Measurements from ENCODE around the gene FBXL17. TPM values are rescaled to one million over a fixed set of nuclear protein-coding genes. Genes with fewer than 3 reads are reported as not detected.

FBXL17 gene
- total RNA-seq, 4 donors from 2014 or later, result 10.9 to 19.8 (median 15.0) TPM

DNA sequence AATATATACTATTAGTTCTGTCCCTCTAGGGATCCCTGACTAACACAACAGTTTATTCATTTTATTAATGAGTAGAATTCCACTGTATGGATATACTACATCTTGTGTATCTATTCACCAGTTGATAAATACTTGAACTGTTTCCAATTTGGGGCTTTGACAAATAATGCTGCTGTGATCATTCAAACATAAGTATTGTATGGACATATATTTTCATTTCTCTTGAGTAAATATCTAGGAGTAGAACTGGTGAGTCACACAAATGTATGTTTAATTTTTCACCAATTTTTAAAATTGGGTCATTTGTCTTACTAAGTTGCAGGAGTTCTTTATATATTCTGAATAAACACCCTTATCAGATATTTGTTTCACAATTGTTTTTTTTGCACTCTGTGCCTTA, 149.1 kb downstream of the FBXL17 start:
- TF ChIP-seq, protein P1, sequence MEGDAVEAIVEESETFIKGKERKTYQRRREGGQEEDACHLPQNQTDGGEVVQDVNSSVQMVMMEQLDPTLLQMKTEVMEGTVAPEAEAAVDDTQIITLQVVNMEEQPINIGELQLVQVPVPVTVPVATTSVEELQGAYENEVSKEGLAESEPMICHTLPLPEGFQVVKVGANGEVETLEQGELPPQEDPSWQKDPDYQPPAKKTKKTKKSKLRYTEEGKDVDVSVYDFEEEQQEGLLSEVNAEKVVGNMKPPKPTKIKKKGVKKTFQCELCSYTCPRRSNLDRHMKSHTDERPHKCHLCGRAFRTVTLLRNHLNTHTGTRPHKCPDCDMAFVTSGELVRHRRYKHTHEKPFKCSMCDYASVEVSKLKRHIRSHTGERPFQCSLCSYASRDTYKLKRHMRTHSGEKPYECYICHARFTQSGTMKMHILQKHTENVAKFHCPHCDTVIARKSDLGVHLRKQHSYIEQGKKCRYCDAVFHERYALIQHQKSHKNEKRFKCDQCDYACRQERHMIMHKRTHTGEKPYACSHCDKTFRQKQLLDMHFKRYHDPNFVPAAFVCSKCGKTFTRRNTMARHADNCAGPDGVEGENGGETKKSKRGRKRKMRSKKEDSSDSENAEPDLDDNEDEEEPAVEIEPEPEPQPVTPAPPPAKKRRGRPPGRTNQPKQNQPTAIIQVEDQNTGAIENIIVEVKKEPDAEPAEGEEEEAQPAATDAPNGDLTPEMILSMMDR (IDR thresholded peaks at IDR 0.05), result no peak

DNA sequence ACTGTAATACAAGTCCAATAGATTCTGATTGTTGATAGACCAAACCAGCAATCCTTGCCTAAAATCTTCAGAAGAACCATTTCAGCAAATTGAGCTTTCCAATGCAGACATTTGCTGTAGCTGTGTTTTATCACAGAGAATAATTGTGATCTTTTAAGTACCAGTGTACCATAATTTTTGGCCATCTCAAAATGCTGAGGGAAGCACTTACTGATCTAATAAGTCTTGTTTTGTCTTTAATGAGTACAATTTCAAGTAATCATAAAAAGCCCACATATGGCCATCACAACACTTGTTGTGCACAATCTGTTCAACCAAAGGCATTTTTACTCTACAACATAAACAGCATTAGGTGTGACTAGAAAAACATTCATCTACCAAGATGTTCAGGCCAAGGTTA, 159.9 kb downstream of the FBXL17 start:
- TF ChIP-seq, protein P1 (IDR thresholded peaks at IDR 0.05), result no peak
- ATAC-seq (ENCODE audit: low FRiP score) (no peak), DNase-seq (ENCODE audit: low spot score) (no peak)

More for the DNA sequence above, 149.1 kb downstream of the FBXL17 start:
- DNase-seq (ENCODE audit: low spot score), result no peak
- ATAC-seq (ENCODE audit: low FRiP score), result no peak

DNA sequence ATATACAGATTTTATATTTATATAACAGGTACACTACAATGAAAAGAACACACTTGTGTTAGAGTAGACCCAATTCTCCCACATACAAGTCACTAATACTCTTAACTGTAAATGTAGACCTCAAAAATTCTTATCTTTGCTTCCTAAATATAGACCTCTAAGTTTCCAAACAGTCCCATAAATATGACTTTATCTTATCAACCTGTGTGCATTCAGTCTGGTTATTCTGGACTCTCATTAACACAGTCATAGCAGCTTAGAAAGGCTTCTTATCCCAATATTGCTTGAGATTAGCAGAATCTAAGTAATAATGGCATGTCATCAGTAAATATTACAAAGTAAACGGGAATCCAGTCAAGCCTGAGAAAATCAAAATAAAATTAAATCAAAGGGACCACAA, 161.1 kb downstream of the FBXL17 start:
- DNase-seq (ENCODE audit: low spot score) (no peak), ATAC-seq (ENCODE audit: low FRiP score) (no peak)
- TF ChIP-seq, protein P1 (IDR thresholded peaks at IDR 0.05), result no peak

DNA sequence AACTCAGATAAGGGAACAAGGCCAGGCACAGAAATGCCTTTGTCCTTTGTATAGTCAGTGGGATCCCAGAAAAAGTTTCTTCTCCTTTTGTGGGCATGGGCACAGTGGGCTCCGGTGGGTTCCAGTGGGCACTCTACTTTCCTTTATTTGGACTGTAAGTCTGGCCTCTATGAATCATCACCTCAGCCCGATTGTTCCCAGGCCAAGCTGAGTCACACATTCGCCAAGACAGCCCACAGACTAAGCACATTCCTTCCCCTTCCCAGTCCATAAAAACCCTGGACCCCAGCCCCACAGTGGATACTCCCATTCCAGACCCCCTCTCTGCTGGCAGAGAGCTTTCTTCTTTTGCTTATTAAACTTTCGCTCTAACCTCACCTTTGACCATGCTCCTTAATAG, 165.0 kb downstream of the FBXL17 start:
- ATAC-seq (ENCODE audit: low FRiP score) (no peak), DNase-seq (ENCODE audit: low spot score) (no peak)
- TF ChIP-seq, protein P1 (IDR thresholded peaks at IDR 0.05), result no peak

DNA sequence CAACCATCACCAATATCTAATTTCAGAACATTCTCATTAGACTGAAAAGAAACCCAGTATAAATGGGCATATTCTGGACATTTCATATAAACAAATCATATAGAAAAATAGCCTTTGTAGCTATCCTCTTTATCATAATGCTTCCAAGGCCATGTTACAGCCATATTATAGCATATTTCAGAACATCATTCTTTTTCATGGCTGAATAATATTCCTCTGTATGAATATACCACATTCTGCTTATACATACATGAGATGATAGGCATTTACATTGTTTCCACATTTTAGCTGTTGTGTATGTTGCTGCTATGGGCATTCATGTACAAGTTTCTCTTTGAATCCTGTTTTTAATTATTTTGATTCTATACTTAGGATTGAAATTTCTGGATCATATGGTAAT, 167.0 kb downstream of the FBXL17 start:
- ATAC-seq (ENCODE audit: low FRiP score), result no peak
- TF ChIP-seq, protein P1 (IDR thresholded peaks at IDR 0.05), result no peak

DNA sequence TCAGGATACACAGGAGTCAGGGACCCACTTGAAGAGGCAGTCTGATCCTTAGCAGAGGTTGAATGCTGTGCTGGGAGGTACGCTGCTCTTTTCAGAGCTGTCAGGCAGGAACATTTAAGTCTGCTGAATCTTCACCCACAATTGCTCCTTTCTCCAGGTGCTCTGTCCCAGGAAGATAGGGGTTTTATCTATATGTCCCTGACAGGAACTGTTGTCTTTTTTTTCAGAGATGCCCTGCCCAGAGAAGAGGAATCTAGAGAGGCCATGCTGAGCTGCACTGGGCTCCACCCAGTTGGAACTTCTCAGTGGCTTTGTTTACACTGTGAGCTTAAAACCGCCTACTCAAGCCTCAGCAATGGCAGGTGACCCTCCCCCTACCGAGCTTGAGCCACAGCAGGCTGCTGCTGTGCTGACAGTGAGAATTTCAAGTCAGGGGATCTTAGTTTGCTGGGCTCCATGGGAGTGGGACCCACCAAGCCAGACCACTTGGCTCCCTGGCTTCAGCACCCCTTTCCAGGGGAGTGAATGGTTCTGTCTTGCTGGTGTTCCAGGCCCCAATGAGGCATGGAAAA, 169.0 kb downstream of the FBXL17 start:
- no peak for ATAC-seq (ENCODE audit: low FRiP score)
- TF ChIP-seq, protein P1 (IDR thresholded peaks at IDR 0.05), result no peak

More for the DNA sequence above, 167.0 kb downstream of the FBXL17 start:
- no peak for DNase-seq (ENCODE audit: low spot score)

DNA sequence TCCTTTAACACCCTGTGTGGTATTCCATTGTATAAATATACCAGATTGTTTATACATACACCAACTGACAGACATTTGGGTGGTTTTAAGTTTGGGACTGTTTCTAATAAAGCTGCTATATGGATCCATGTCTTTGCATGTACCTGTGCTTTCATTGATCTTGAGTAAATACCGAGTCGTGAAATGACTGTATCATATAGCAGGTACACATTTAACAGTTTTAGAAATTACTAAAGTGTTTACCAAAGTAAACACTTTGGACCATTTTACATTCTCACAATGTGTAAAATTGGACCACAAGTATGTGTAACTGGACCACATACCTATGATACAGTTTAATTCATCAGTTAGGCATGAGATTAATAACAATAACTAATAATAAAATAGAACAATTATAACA, 175.2 kb downstream of the FBXL17 start:
- DNase-seq (ENCODE audit: low spot score) (no peak), ATAC-seq (ENCODE audit: low FRiP score) (no peak)
- TF ChIP-seq, protein P1 (IDR thresholded peaks at IDR 0.05), result no peak

More for the DNA sequence above, 169.0 kb downstream of the FBXL17 start:
- DNase-seq (ENCODE audit: low spot score), result no peak
